HG03196 (cell line): ENCODE measurements around the gene KRT4.
"Not testable (repeated sequence)": the region's sequence is repeated elsewhere in the genome, so short reads cannot be mapped to it uniquely, and the experiment has no call there.

Experiments used
- ATAC-seq: cut with Tn5 transposase; IDR thresholded peaks from one replicate; pipeline ENCODE4 v1.9.1; 2021; ENCODE audit not compliant: unreplicated experiment

Gene KRT4

GRCh38 chr12:52813885-52814709, at the start of gene KRT4:
Gene KRT4 (minus strand): TSS chr12:52814116. CDS start chr12:52814058, 58 bp downstream.
- no peak for ATAC-seq

GRCh38 chr12:52862023-52862422, 48.1 kb upstream of the KRT4 start:
- no peak for ATAC-seq

- ATAC-seq: no peak
Measured at GRCh38 chr12:52861511-52861910, 47.6 kb upstream of the KRT4 start.

DNA sequence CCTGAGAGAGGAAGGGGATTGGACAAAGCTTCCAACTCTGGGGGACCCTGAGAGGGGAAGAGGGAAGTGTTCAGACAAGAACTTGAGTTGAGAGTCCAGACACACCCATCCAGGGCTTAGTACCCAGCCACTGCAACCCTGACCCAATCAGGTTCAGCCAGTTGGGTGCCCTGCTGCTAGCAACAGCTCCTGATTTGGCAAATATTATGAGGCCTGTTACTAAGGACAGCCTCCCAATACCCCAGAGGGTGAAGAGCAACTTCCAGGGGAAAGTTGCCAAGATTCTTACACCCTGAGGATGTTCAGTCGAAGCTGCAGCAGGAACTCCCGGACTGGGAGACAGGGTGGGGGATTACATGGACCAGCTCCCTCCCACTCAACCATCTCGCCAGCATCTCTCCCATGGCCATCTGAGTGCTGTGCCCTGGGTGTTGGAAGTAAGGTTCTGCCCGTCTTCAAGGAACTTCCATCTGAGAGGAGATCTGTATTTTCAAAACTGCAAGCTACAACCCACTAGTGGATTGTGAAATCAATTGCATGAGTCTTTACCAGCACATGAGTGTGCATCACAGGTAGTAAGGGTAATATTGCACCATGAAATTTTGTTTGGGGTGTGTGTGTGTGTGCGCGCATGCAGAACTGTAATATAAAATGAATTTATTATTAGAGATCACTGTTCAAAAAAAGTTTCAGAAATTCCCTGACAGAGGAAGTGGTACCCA, 46.3 kb upstream of the KRT4 start:
- ATAC-seq: no peak

GRCh38 chr12:52857500-52857899, 43.6 kb upstream of the KRT4 start:
- ATAC-seq: no peak

- ATAC-seq: no peak
Measured at GRCh38 chr12:52856787-52857186, 42.9 kb upstream of the KRT4 start.

DNA sequence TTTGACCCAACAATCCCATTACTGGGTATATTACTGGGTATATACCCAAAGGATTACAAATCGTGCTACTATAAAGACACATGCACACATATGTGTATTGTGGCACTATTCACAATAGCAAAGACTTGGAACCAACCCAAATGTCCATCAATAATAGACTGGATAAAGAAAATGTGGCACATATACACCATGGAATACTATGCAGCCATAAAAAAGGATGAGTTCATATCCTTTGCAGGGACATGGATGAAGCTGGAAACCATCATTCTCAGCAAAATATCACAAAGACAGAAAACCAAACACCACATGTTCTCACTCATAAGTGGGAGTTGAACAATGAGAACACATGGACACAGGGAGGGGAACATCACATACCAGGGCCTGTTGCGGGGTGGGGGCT, 42.2 kb upstream of the KRT4 start:
- ATAC-seq: not testable (repeated sequence)

DNA sequence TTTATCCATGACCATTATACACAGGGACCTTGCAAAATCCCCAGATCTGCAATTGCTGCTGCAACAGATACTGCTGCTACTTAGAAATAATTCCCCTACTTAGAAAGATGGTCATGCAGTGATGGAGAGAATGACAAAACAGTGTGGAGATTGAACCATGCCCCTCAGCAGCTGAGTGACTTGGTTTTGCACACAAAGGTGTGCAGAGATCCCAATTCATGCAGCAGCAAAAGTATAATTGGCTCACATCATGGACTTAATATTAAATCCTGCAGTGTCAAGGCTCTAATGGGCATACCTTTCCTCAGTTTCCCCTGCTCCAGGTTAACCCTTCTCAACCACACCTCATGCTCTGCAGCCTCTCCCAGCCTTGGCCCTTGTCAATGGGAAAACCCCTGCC, 37.9 kb upstream of the KRT4 start:
- ATAC-seq: no peak

DNA sequence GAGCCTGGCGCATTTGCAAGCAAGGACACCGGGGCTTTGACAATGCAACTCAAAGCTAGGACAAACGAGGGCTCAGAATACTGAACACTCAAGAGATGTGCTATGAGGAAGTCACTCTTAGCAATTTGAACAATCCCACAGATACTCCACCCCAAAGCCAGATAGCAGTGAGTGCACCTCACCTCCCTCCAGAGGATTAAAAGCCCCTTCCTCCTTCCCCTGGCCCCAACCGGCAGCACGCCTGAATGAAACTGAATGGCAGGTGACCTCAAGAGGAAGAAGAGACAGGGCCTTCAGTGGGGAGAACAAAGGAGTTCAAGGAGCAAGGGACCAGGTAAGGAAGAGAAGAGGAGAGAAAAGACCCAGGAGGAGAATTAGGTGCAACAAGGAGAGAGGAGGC, 36.8 kb upstream of the KRT4 start:
- ATAC-seq: no peak

GRCh38 chr12:52849511-52849910, 35.6 kb upstream of the KRT4 start:
- no peak for ATAC-seq

GRCh38 chr12:52848661-52849255, 34.8 kb upstream of the KRT4 start, which contains the start of gene KRT78:
Gene KRT78 (minus strand): TSS chr12:52848994. CDS start chr12:52848930, 64 bp downstream.
- no peak for ATAC-seq

- ATAC-seq: no peak
Measured at GRCh38 chr12:52847335-52848102, 33.6 kb upstream of the KRT4 start.

DNA sequence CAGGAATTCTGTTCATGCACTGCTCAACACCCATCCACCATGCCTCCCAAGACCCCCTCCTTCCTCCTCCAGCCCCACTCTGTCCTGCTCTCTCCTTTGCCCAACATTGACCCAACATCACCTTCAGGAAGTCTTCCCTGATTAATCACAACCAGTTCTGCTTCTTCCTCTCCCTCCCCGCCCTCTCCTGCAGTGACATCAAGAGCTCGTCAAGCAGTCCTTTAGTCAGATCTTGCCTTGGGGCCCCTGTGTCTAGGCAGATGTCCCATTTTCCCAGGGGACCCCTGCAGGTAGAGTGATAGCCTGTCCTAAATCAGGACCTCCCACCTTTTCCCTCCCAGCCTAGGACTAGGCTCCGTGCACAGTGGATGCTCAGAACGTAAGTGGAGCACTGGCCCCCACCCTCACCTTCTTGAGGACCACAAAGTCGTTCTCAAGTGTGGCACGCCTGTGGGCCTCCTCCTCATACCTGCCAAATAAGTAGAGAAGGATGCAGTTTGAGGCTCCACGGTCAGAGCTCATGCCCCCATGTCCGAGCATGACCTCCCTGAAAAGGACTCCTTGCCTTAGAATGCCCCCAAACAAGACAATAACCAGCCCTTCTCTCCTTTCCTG, 32.5 kb upstream of the KRT4 start:
- ATAC-seq: no peak

GRCh38 chr12:52845946-52846345, 32.0 kb upstream of the KRT4 start:
- no peak for ATAC-seq

DNA sequence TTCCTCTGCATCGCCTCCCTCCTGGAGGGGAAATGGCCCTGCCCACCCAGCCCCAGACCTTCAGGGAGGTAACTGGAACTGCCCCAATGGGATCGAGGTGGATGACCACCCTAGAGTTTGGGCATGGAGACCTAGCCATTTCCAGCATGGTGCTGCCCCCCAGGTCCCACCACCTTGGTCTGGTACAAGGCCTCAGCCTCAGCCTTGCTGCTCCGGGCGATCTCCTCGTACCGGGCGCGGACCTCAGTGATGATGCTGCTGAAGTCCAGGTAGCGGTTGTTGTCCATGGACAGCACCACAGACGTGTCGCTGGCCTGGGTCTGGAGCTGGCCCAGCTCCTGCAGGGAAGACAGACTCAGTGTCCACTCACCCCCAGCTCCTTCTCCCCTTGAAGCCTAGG, 30.5 kb upstream of the KRT4 start:
- no peak for ATAC-seq

DNA sequence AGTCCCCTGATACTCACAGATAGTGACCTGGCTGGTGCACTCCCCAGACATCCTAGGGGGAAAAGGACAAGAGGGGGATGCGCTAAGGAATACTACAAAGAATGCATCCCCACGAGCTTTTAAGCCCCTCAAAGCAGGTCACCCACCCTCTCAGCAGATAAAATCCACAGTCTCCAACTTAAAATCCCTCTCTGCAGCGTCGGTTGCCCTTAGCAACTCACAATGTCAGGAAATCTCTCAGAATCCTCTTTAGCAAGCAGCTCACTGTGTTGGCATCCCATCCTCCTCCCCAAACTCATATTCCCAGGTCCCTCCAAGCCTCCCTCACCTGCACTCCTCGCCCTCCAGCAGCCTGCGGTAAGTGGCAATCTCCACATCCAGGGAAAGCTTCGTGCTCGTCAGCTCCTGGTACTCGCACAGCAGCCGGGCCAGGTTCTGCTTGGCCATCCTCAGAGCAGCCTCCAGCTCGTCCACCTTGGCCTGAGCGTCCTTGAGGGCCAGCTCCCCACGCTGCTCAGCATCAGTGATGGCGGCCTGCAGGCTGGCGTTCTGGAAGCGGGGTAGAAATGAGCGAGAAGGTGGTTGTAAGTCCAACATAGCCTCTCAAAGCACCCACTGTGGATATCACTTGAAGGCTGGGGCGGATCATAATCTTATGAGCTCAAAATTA, 25.7 kb upstream of the KRT4 start:
- ATAC-seq: no peak

DNA sequence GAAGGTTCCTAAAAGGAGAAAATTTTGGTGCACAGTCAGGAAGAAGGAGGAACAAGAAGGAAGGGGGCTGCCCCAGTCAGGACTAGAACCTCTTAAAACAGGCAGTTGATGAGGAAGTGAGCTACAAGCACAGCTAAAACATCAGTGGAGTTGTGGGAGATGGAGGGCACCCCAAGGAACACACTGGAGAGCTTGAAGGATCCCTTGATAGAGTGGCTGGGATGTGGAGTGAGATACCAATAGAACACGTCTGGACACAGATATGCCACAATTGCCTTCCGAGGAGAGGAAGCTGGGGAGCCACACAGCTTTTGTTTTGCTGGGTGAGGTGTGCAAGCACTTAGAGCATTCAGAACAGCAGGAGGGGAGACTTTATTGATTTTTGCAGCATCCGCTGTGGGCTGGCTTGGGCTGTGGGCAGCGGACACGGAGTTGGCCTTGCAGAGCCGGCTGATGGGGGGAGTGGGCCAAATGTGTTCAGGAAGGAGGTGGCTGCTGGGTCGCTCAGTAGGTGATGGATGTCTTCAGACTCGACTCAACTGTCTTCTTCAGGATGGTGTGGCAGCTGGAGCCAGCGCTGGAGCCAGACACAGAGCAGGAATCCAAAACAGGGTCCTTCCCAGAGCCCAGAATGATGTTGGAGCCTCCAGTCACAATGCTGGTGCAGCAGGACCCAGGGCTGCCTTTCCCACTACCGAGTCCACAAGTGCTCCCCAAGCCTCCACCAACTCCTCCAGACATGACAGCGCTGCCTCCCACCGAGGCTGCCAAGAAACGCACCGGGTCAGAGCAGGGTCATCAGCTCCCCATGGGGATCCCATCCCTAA, 24.9 kb upstream of the KRT4 start:
- no peak for ATAC-seq

- ATAC-seq: no peak
Measured at GRCh38 chr12:52837781-52838608, 24.1 kb upstream of the KRT4 start.

GRCh38 chr12:52837413-52837741, 23.5 kb upstream of the KRT4 start:
- ATAC-seq: no peak
